Medulla oblongata (tissue), 1 donor: ENCODE data around the gene STK16.
"Not testable (repeated sequence)": the region's sequence is repeated elsewhere in the genome, so short reads cannot be mapped to it uniquely, and the experiment has no call there.

Experiments used
- DNase-seq: peaks from one replicate; pipeline ENCODE4 v3.0.0-alpha.2; 2015; ENCODE audit errors: extremely low spot score

Gene STK16

GRCh38 chr2:219243291-219243761 is 2.0 kb upstream of the STK16 start:
- no peak for DNase-seq

DNA sequence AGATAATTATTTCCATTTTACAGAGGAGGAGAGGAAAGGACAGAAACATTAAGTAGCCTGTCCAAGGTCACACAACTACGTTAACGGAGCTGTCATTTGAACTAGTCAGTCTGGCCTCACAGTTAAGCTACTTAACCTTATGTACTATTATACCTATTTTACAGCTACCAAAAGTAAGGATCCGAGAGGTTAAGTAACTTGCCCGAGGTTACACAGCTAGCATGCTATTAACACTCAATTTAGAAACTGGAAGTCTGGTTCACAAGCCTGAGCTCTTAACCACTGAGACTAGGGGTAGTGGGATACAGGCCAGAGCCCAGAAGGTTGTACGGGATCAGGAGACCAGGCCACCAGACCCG is 511 bp upstream of the STK16 start:
- DNase-seq: no peak

DNA sequence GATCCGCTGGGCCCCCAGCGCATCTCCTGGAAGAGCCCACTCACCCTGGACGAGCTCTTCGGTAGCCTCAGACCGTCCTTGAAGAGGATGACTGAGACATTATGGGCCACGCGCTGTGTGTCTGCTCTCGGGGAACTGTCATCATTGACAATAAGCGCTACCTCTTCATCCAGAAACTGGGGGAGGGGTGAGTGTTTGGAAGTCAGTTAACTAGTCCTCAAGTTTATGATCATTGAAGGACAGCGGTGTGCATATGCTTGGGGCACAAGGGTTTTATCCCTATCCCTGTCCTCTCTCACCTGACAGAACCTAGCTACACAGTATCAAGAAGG is 586 bp downstream of the STK16 start:
- peak; percentile 23 for DNase-seq

- DNase-seq: no peak
These were observed 1.3 kb downstream of the STK16 start for GRCh38 chr2:219246559-219246958.

DNA sequence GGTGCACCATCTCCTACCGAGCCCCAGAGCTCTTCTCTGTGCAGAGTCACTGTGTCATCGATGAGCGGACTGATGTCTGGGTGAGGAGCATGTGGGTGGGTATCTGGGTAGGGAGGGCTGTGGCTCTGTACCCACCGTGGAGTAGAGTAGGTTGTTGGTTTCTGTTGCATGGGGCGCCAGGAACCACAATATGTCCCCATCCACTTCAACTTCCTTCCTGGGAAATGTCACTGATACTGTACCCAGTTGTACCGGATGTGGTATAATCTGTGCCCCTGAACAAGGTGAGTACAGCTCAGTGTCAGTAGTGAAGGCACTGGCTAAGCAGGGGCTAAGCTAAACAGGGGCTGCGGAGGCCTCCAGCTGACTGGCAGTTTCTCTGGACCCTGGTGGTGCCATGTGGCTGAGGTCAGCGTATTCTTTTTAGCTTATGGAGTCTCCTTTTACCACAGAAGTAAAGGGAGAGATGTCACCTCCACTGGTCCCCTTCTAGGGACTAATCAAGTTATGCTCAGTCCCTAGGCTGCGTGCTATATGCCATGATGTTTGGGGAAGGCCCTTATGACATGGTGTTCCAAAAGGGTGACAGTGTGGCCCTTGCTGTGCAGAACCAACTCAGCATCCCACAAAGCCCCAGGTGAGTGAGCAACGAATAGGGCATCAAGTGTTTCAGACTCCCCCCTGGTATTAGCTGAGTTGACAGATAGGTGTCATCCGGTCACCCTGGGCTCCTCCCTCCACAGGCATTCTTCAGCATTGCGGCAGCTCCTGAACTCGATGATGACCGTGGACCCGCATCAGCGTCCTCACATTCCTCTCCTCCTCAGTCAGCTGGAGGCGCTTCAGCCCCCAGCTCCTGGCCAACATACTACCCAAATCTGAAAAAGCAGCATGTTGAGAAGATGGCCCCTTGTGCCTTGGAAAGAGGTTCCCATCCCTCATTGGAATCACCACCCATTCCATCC is 2.7 kb downstream of the STK16 start:
- no peak for DNase-seq

- no peak for DNase-seq
These were observed 3.5 kb downstream of the STK16 start for GRCh38 chr2:219248845-219249202.

DNA sequence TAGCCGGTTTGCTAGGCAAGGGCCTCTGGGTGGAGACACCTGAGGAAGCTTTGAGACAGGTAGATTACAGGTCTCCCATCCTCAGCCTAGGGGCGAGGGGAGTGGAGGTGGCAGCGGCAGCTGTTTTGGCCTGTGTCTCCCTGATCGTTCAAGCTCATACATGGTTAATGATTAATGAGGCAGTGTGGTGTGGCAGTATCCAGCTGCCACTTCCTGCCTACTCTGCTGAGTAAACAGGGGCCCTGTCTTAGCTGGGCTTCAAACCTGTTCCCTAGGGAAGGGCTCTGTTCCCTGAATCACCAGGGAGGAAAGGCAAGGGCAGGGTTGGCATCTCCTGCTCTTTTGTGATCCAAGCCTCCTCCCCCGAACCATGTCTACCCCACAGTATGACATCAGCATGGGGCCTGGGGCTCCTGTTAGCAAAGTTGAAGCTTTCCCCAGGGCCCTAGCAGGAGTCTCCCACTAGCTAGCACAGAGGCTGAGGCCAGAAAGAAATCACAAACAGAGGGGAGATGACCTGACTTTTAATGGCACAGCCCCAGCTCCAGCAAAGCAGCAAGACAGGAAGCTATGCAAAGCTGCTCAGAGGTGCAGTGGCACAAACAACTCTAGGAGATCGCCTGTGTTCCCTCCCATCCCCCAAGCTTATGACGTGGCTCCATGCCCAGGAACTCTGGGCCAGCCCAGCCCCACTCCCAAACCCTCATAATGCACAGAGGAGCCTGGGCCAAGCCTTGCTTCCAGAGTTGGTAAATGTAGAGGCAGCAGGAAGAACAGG is 4.1 kb downstream of the STK16 start:
- DNase-seq: peak; percentile 79

- no peak for DNase-seq
These were observed 4.9 kb downstream of the STK16 start for GRCh38 chr2:219250049-219250781.

GRCh38 chr2:219251656-219252055 is 6.4 kb downstream of the STK16 start:
- no peak for DNase-seq

GRCh38 chr2:219252084-219252483 is 6.8 kb downstream of the STK16 start:
- DNase-seq: no peak

DNA sequence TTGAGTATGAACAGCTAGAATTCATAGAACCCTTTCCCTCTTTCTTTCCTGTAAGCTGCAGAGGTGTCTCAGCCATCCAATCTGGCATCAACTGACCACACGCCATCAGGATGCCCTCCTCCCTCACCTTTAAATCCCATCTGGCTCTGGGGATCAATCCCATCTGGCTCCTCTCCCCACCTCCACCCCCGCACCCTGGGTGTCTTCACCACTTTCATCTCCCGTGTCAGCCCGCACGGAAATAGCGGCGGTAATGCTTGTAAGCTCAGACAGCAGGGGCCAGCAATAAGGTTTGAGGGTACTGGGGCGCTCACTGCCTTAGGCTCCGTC is 7.3 kb downstream of the STK16 start:
- no peak for DNase-seq

- peak; percentile 21 for DNase-seq
These were observed 7.8 kb downstream of the STK16 start, which contains the start of gene TUBA4B for GRCh38 chr2:219252900-219253752. TUBA4B (plus strand) TSS chr2:219253243; CDS start chr2:219253408, 165 bp downstream.

GRCh38 chr2:219253753-219254589 is 8.7 kb downstream of the STK16 start, which contains the start of gene TUBA4A:
TUBA4A (minus strand) TSS chr2:219253918; CDS start chr2:219253858, 60 bp downstream.
- DNase-seq: peak; percentile 91

DNA sequence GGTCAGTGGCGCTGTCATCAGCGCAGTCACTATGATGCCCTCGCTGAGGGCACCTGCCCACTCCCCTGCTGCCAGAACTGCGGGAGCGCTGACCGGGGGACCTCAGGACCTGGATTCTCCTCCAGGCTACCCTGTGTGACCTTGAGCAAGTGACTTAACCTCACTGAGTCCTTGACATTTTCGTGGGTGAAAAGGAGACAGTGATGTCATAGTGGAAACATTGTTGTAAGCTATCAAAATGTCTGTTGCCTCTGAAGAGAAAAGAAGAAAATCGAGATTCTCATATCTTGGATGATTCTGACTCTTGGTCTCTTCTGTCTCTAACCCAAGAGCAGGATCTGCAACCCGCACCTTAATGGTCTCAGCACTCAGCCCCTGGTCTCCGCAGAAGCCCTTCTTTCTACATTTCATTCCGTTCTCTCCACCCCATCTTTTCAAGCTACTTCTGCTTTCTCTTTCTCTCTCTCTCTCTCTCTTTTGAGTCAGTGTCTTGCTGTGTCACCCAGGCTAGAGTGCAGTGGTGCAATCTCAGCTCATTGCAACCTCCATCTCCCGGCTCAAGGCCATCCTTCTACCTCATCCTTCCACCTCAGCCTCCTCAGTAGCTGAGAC is 9.4 kb downstream of the STK16 start:
- DNase-seq: no peak

DNA sequence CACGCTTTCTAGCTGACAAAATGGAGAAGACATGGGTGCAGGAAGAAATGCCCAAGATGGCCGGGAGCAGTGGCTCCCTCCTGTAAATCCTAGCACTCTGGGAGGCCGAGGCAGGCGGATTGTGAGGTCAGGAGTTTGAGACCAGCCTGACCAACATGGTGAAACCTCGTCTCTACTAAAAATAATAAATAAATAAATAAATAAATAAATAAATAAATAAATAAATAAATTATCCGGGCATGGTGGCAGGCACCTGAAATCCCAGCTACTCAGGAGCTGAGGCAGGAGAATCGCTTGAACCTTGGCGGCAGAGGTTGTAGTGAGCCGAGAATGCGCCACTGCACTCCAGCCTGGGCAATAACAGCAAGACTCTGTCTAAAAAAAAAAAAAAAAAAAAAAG is 13.7 kb downstream of the STK16 start:
- DNase-seq: not testable (repeated sequence)

DNA sequence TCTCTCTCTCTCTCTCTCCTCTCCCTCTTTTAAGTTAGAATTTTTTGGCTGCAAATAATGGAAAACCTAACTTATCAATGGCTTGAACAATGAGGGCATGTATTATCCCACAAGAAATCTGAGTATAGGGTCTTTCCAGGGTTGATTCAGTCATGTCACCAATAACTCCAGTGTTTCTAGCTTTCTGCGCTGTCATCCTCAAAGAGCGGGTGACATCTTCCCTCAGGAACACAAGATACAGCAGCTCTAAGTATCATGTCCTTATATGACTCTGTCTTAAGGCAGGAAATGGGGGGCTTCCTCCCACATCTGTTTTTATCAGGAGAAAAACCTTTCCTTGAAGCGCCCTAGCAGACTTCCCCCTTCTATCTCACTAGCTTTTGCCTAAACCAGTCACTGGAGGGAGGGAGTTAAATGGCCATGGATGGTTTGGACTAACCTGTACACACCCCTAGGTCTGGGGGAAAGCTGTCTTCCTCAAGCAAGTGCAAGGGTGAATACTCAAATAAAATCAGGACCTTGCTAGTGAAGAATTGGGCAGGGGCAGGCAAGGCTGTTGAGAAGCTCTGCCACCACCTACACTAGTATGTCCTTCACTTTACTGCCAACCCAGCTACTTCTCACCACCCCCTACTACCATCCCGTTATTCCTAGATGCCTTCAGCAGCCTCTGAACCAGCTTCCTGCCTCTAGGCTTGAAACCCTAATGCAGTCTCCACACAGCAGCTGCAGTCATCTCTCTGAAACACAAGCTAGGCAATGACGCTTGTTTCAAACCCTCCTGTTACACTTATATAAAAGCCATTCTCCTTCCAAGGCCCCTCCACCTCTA is 16.0 kb downstream of the STK16 start:
- no peak for DNase-seq

DNA sequence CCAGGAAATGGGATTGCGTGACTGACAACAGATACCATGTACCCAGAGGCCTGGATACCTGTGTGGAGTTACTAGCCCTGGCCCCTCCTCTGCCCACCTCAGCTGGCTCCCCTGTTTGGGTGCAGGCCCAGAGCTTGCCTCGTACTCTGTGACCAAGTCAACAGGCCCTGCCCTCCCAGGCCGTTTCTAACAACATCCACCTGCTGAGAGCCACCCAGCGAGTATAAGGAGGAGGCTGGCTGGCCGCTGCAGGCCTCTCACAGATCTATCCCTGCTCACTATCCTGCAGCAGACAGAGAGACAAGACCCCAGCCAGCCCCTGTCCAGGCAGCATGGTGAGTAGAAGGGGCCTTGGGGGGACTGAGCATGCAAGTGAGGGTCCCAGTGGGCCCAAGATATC is 21.0 kb downstream of the STK16 start:
- no peak for DNase-seq

- DNase-seq: no peak
These were observed 21.6 kb downstream of the STK16 start for GRCh38 chr2:219266886-219267285.

- DNase-seq: no peak
These were observed 23.0 kb downstream of the STK16 start for GRCh38 chr2:219268294-219268693.
